Measurements from ENCODE around the gene CAST.

CAST gene

GRCh38 chr5:96752341-96753016 is 90.3 kb downstream of the CAST start:
- no peak for TF ChIP-seq REST (IDR thresholded peaks at IDR 0.05; ENCODE audit: insufficient read depth in 1 of 2, low read depth in 2 of 2, low read length in 2 of 2)
- no peak for TF ChIP-seq TAF1 (IDR thresholded peaks at IDR 0.05; ENCODE audit: borderline replicate concordance, insufficient read depth, low read length)
- TF ChIP-seq SIN3A (IDR thresholded peaks at IDR 0.05; ENCODE audit: borderline replicate concordance, insufficient read depth, low read length): no peak
- no peak for TF ChIP-seq POLR2AphosphoS5 (IDR thresholded peaks at IDR 0.05; ENCODE audit: low read depth, low read length)
- TF ChIP-seq FOXP2 (optimal IDR thresholded peaks at IDR 0.05; ENCODE audit: borderline replicate concordance, extremely low read depth, extremely low read length, insufficient read depth): no peak

GRCh38 chr5:96753017-96753397 is 90.8 kb downstream of the CAST start:
- TF ChIP-seq TAF1 (IDR thresholded peaks at IDR 0.05; ENCODE audit: borderline replicate concordance, insufficient read depth, low read length): no peak
- no peak for TF ChIP-seq POLR2AphosphoS5 (IDR thresholded peaks at IDR 0.05; ENCODE audit: low read depth, low read length)
- no peak for TF ChIP-seq FOXP2 (optimal IDR thresholded peaks at IDR 0.05; ENCODE audit: borderline replicate concordance, extremely low read depth, extremely low read length, insufficient read depth)
- TF ChIP-seq SIN3A (IDR thresholded peaks at IDR 0.05; ENCODE audit: borderline replicate concordance, insufficient read depth, low read length): no peak
- no peak for TF ChIP-seq REST (IDR thresholded peaks at IDR 0.05; ENCODE audit: insufficient read depth in 1 of 2, low read depth in 2 of 2, low read length in 2 of 2)

GRCh38 chr5:96753848-96754247 is 91.7 kb downstream of the CAST start:
- TF ChIP-seq REST (IDR thresholded peaks at IDR 0.05; ENCODE audit: insufficient read depth in 1 of 2, low read depth in 2 of 2, low read length in 2 of 2): no peak
- TF ChIP-seq TAF1 (IDR thresholded peaks at IDR 0.05; ENCODE audit: borderline replicate concordance, insufficient read depth, low read length): no peak
- TF ChIP-seq POLR2AphosphoS5 (IDR thresholded peaks at IDR 0.05; ENCODE audit: low read depth, low read length): no peak
- TF ChIP-seq FOXP2 (optimal IDR thresholded peaks at IDR 0.05; ENCODE audit: borderline replicate concordance, extremely low read depth, extremely low read length, insufficient read depth): no peak
- TF ChIP-seq SIN3A (IDR thresholded peaks at IDR 0.05; ENCODE audit: borderline replicate concordance, insufficient read depth, low read length): no peak

GRCh38 chr5:96755851-96756250 is 93.7 kb downstream of the CAST start:
- TF ChIP-seq TAF1 (IDR thresholded peaks at IDR 0.05; ENCODE audit: borderline replicate concordance, insufficient read depth, low read length) (no peak), POLR2AphosphoS5 (IDR thresholded peaks at IDR 0.05; ENCODE audit: low read depth, low read length) (no peak), FOXP2 (optimal IDR thresholded peaks at IDR 0.05; ENCODE audit: borderline replicate concordance, extremely low read depth, extremely low read length, insufficient read depth) (no peak)

- no peak for TF ChIP-seq SIN3A (IDR thresholded peaks at IDR 0.05; ENCODE audit: borderline replicate concordance, insufficient read depth, low read length)
- no peak for TF ChIP-seq TAF1 (IDR thresholded peaks at IDR 0.05; ENCODE audit: borderline replicate concordance, insufficient read depth, low read length)
- TF ChIP-seq FOXP2 (optimal IDR thresholded peaks at IDR 0.05; ENCODE audit: borderline replicate concordance, extremely low read depth, extremely low read length, insufficient read depth): no peak
- TF ChIP-seq REST (IDR thresholded peaks at IDR 0.05; ENCODE audit: insufficient read depth in 1 of 2, low read depth in 2 of 2, low read length in 2 of 2): no peak
- no peak for TF ChIP-seq POLR2AphosphoS5 (IDR thresholded peaks at IDR 0.05; ENCODE audit: low read depth, low read length)
Measured at GRCh38 chr5:96756985-96757384, 94.8 kb downstream of the CAST start.

Measured in PFSK-1 (cell line).